ENCODE results near the gene RASD2. TPM values are rescaled to one million over a fixed set of nuclear protein-coding genes. Genes with fewer than 3 reads are reported as not detected.

Gene RASD2
- total RNA-seq, 2 donors from 2014 or later, result 4.2 to 10.2 TPM

DNA sequence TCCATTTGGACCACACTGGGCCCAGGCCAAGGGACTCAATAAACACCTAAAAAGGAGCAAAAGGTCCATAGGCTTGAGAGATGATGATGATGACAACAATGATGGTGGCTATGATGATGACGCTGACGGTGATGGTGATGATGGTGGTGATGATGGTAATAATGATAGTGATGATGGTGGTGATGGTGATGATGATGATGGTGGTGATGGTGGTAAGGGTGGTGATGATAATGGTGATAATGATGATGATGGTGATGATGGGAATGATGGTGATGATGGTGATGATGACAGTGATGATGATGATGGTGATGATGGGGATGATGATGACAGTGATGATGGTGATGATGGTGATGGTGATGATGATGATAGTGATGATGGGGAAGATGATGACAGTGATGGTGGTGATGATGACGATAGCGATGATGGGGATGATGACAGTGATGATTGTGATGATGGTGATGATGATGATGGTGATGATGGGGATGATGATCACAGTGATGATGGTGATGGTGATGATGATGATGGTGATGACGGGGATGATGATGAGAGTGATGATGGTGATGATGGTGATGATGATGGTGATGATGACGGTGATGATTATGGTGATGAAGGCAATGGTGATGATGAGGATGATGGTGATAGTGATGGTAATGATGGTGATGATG, 7.1 kb upstream of the RASD2 start:
- no peaks in the 10 kb centered on the region for H3K36me3 ChIP-seq
- intact Hi-C loops (cut with DNase I), result no loop called here
- no peaks in the 10 kb centered on the region for H3K9me3 ChIP-seq
- TF ChIP-seq, protein P1, sequence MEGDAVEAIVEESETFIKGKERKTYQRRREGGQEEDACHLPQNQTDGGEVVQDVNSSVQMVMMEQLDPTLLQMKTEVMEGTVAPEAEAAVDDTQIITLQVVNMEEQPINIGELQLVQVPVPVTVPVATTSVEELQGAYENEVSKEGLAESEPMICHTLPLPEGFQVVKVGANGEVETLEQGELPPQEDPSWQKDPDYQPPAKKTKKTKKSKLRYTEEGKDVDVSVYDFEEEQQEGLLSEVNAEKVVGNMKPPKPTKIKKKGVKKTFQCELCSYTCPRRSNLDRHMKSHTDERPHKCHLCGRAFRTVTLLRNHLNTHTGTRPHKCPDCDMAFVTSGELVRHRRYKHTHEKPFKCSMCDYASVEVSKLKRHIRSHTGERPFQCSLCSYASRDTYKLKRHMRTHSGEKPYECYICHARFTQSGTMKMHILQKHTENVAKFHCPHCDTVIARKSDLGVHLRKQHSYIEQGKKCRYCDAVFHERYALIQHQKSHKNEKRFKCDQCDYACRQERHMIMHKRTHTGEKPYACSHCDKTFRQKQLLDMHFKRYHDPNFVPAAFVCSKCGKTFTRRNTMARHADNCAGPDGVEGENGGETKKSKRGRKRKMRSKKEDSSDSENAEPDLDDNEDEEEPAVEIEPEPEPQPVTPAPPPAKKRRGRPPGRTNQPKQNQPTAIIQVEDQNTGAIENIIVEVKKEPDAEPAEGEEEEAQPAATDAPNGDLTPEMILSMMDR (IDR thresholded peaks at IDR 0.05), result no peak
- no peaks in the 10 kb centered on the region for H3K27me3 ChIP-seq
- no peak for DNase-seq
- H3K4me1 ChIP-seq, result no peaks in the 10 kb centered on the region
- H3K27ac ChIP-seq, result no peak overlapping the region
- H3K4me3 ChIP-seq, result no peak overlapping the region
- H3K9ac ChIP-seq (ENCODE audit: low read depth in 2 of 2, low read length in 2 of 2), result no peak overlapping the region

DNA sequence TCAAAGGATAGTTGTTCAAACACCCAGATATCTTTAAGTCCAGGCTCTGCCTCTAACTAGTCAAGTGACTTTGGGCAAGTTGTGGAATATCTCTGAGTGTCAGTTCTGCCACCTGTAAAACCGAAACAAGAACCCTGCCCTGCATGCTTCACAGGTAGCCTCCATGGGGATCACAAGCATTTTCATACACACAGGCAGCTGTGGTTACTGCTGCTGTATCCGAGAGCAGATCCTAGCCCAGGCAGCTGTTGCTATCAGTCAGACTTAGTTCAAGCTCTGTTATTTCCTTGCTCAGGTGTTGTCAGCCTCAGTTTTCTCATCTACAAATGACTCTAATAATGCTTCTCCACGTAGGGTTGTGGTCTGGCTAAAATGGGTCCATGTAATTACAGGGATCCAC, 6.5 kb upstream of the RASD2 start:
- no peak overlapping the region for H3K9ac ChIP-seq (ENCODE audit: low read depth in 2 of 2, low read length in 2 of 2)
- H3K4me1 ChIP-seq, result no peaks in the 10 kb centered on the region
- H3K27me3 ChIP-seq, result no peaks in the 10 kb centered on the region
- no peaks in the 10 kb centered on the region for H3K36me3 ChIP-seq
- intact Hi-C loops (cut with DNase I), result no loop called here
- TF ChIP-seq, protein P1 (IDR thresholded peaks at IDR 0.05), result no peak
- no peak overlapping the region for H3K4me3 ChIP-seq
- no peak overlapping the region for H3K27ac ChIP-seq
- no peak for DNase-seq
- H3K9me3 ChIP-seq, result no peaks in the 10 kb centered on the region

DNA sequence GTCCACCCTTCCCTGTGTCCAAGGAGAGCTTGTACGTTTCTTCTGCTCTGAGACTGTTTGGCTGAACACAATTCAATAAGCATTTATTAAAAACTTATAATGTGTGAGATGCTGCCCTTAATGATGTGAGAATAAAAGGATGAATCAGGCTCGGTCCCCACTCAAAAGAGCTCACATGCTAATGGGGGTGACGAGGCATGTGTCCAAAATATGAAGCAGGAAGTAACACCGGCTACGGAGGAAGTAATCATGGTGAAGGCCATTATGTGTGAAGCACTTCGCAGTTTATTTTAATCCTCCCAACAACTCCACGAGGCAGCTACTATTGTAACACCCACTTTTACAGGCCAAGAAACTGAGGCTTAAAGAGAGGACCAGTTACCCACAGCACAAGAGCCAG, 3.4 kb upstream of the RASD2 start:
- Histone ChIP-seq H3K36me3 (no peaks in the 10 kb centered on the region), H3K9me3 (no peaks in the 10 kb centered on the region), H3K9ac (ENCODE audit: low read depth in 2 of 2, low read length in 2 of 2) (no peak overlapping the region), H3K27me3 (peaks cover 10% of the 10 kb centered on the region), H3K4me3 (no peak overlapping the region), H3K27ac (no peak overlapping the region), H3K4me1 (no peaks in the 10 kb centered on the region)
- intact Hi-C loops (cut with DNase I), result no loop called here
- no peak for DNase-seq
- TF ChIP-seq, protein P1 (IDR thresholded peaks at IDR 0.05), result no peak

DNA sequence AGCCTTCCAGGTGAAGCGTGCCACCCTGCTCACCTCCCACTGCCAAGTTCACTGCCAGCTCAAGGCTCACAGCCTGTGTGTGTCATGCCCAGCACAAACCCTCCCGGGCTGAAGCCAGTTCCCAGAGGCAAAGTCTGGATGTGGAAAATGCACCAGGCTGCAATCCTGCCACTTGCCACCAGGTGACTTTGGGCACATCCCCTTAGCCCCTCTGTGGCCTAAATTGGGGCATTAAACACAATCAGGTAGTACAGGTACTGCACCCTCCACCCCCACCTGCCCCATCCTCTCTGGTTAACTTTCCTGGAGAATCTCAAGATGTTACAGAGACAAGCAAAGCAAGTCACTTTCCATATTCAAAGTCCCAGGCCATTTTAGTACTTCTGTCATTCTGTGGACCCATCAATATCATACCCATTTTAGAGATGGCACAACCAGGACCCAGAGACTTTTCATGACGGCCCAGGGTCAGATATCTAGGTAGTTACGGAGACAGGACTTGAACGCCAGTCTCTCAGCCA, 1.8 kb upstream of the RASD2 start:
- no peaks in the 10 kb centered on the region for H3K36me3 ChIP-seq
- H3K9me3 ChIP-seq, result no peaks in the 10 kb centered on the region
- DNase-seq, result peak; percentile 49
- intact Hi-C loops (cut with DNase I), result no loop called here
- H3K9ac ChIP-seq (ENCODE audit: low read depth in 2 of 2, low read length in 2 of 2), result no peak overlapping the region
- H3K27ac ChIP-seq, result no peak overlapping the region
- no peak overlapping the region for H3K4me3 ChIP-seq
- TF ChIP-seq, protein P1 (IDR thresholded peaks at IDR 0.05), result peak; percentile 66
- no peaks in the 10 kb centered on the region for H3K4me1 ChIP-seq
- H3K27me3 ChIP-seq, result peaks cover 10% of the 10 kb centered on the region

DNA sequence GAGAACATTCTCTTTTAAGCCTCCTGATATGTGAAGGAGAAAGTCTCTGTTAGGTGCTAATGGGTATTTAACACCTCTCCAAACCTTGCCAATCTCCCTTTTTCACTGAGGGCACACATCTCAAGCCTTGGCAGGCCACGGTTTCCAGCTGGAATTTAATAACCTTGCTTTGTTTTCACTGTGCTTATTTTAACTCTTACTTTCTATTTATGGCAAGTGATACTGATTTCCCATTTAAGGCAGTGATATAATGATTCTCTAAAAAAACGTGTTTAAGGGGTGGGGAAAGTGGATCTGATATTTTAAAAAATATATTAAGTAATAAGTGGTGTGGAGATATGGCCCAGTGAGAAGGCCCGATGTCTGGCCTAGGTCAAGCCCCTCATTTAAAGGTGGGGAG, 1.1 kb upstream of the RASD2 start:
- Histone ChIP-seq H3K27me3 (peaks cover 10% of the 10 kb centered on the region), H3K36me3 (no peaks in the 10 kb centered on the region), H3K4me1 (no peaks in the 10 kb centered on the region), H3K9me3 (no peaks in the 10 kb centered on the region), H3K4me3 (no peak overlapping the region), H3K27ac (no peak overlapping the region), H3K9ac (ENCODE audit: low read depth in 2 of 2, low read length in 2 of 2) (peak overlapping the region in 1 of 2 donors; percentile 66)
- TF ChIP-seq, protein P1 (IDR thresholded peaks at IDR 0.05), result no peak
- intact Hi-C loops (cut with DNase I), result no loop called here
- DNase-seq, result no peak
